ENCODE results near the gene TMEM86A.

Gene TMEM86A

DNA sequence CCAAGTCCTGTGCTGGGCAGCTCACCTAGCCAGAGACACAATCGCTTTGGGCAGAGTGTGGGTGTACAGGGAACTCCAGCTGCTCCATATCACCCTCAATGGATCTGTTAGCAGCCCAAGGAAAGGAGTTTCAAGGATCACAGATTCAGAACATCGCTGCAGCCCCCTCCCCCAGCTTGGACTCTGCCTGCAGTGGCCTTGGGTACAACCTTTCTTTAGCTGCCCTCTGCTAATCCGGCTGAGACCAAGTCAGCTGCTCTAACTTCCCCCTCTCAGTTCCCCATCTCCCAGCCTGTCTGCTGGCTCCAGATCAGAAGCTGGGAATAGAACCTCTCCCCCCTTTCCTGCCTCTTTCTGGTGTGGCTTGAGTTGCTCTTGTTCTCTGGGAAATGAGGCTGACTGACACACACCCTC is 1.3 kb downstream of the TMEM86A start:
- peaks cover 3 to 13% of the 10 kb centered on the region in 2 donors for H3K27me3 ChIP-seq (ENCODE audit: control insufficient read depth in 1 of 2, insufficient read depth in 2 of 2, low read length in 2 of 2)
- peak overlapping the region in 1 of 2 donors; percentile 30 for H3K9ac ChIP-seq (ENCODE audit: low read depth in 1 of 2, low read length in 2 of 2)
- H3K36me3 ChIP-seq (ENCODE audit: control insufficient read depth in 1 of 2, insufficient read depth in 2 of 2, low read length in 2 of 2) = no peaks in the 10 kb centered on the region
- peaks cover 14 to 20% of the 10 kb centered on the region in 2 donors for H3K4me1 ChIP-seq (ENCODE audit: control insufficient read depth in 1 of 2, insufficient read depth in 2 of 2, low read length in 2 of 2)
- H3K4me3 ChIP-seq (ENCODE audit: low read depth in 1 of 2, low read length in 2 of 2) = peak overlapping the region; percentile 63 to 73
- H3K9me3 ChIP-seq (ENCODE audit: control insufficient read depth in 1 of 2, low read length in 2 of 2) = no peaks in the 10 kb centered on the region
- no peak overlapping the region for H3K27ac ChIP-seq (ENCODE audit: low read depth, low read length)

DNA sequence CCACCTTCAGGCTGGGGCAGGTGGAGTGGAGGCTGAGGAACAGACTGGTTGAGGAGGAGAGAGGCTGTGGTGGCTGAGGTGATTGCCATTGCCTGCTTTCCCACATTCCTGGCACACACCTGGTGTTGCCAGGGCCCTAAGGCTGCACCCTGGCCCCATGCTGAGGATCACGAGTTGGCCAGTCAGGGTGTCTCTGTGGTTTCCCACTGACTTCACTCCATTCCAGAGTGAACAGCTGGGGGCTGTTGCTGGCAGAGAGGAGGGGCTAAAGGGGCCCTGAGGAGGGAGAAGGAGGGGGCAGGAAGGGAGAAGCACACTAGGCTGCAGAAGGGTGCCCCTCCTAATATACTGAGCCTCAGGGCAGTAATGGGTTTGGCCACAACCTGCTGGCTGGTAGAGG is 1.8 kb downstream of the TMEM86A start:
- peaks cover 3 to 13% of the 10 kb centered on the region in 2 donors for H3K27me3 ChIP-seq (ENCODE audit: control insufficient read depth in 1 of 2, insufficient read depth in 2 of 2, low read length in 2 of 2)
- H3K4me3 ChIP-seq (ENCODE audit: low read depth in 1 of 2, low read length in 2 of 2) = no peak overlapping the region
- no peak overlapping the region for H3K27ac ChIP-seq (ENCODE audit: low read depth, low read length)
- no peaks in the 10 kb centered on the region for H3K9me3 ChIP-seq (ENCODE audit: control insufficient read depth in 1 of 2, low read length in 2 of 2)
- H3K9ac ChIP-seq (ENCODE audit: low read depth in 1 of 2, low read length in 2 of 2) = no peak overlapping the region
- no peaks in the 10 kb centered on the region for H3K36me3 ChIP-seq (ENCODE audit: control insufficient read depth in 1 of 2, insufficient read depth in 2 of 2, low read length in 2 of 2)
- H3K4me1 ChIP-seq (ENCODE audit: control insufficient read depth in 1 of 2, insufficient read depth in 2 of 2, low read length in 2 of 2) = peaks cover 19 to 25% of the 10 kb centered on the region in 2 donors

DNA sequence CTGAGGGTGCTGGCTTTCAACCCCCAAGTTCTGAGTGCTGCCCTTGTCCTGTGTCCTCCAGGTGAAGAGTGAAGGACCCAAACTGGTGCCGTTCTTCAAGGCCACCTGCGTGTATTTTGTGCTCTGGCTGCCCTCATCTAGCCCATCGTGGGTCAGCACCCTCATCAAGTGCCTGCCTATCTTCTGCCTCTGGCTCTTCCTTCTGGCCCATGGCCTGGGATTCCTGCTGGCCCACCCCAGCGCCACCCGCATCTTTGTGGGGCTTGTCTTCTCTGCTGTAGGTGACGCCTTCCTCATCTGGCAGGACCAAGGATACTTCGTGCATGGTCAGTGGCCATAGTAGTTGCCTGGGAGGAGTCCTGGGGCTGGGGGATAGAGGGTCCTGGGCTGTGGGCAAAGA is 2.3 kb downstream of the TMEM86A start:
- Histone ChIP-seq H3K36me3 (ENCODE audit: control insufficient read depth in 1 of 2, insufficient read depth in 2 of 2, low read length in 2 of 2) (no peaks in the 10 kb centered on the region), H3K9me3 (ENCODE audit: control insufficient read depth in 1 of 2, low read length in 2 of 2) (no peaks in the 10 kb centered on the region), H3K27ac (ENCODE audit: low read depth, low read length) (no peak overlapping the region), H3K27me3 (ENCODE audit: control insufficient read depth in 1 of 2, insufficient read depth in 2 of 2, low read length in 2 of 2) (peaks cover 3 to 13% of the 10 kb centered on the region in 2 donors), H3K9ac (ENCODE audit: low read depth in 1 of 2, low read length in 2 of 2) (no peak overlapping the region), H3K4me1 (ENCODE audit: control insufficient read depth in 1 of 2, insufficient read depth in 2 of 2, low read length in 2 of 2) (peaks cover 24 to 30% of the 10 kb centered on the region in 2 donors), H3K4me3 (ENCODE audit: low read depth in 1 of 2, low read length in 2 of 2) (no peak overlapping the region)

DNA sequence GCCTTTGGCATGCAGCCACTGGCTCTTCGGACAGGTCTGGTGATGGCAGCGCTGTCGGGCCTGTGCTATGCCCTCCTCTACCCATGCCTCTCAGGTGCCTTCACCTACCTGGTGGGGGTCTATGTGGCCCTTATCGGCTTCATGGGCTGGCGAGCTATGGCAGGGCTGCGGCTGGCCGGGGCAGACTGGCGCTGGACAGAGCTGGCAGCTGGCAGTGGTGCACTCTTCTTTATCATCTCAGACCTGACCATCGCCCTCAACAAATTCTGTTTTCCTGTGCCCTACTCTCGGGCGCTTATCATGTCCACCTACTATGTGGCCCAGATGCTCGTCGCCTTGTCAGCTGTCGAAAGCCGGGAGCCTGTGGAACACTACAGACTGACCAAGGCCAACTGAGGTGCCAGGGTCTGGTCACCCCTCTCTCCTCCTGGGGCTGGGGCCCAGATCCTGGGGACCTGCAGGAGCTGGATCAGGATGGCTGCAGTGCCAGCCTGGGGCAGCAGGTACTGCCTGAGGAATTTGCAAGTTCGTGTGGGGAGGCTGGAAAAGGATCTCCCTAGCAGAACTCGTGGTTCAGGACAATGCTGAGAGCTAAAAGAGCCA is 3.1 kb downstream of the TMEM86A start:
- H3K4me3 ChIP-seq (ENCODE audit: low read depth in 1 of 2, low read length in 2 of 2) = no peak overlapping the region
- H3K27me3 ChIP-seq (ENCODE audit: control insufficient read depth in 1 of 2, insufficient read depth in 2 of 2, low read length in 2 of 2) = peaks cover 3 to 13% of the 10 kb centered on the region in 2 donors
- H3K9ac ChIP-seq (ENCODE audit: low read depth in 1 of 2, low read length in 2 of 2) = no peak overlapping the region
- H3K27ac ChIP-seq (ENCODE audit: low read depth, low read length) = no peak overlapping the region
- peaks cover 26 to 36% of the 10 kb centered on the region in 2 donors for H3K4me1 ChIP-seq (ENCODE audit: control insufficient read depth in 1 of 2, insufficient read depth in 2 of 2, low read length in 2 of 2)
- H3K9me3 ChIP-seq (ENCODE audit: control insufficient read depth in 1 of 2, low read length in 2 of 2) = no peaks in the 10 kb centered on the region
- no peaks in the 10 kb centered on the region for H3K36me3 ChIP-seq (ENCODE audit: control insufficient read depth in 1 of 2, insufficient read depth in 2 of 2, low read length in 2 of 2)

DNA sequence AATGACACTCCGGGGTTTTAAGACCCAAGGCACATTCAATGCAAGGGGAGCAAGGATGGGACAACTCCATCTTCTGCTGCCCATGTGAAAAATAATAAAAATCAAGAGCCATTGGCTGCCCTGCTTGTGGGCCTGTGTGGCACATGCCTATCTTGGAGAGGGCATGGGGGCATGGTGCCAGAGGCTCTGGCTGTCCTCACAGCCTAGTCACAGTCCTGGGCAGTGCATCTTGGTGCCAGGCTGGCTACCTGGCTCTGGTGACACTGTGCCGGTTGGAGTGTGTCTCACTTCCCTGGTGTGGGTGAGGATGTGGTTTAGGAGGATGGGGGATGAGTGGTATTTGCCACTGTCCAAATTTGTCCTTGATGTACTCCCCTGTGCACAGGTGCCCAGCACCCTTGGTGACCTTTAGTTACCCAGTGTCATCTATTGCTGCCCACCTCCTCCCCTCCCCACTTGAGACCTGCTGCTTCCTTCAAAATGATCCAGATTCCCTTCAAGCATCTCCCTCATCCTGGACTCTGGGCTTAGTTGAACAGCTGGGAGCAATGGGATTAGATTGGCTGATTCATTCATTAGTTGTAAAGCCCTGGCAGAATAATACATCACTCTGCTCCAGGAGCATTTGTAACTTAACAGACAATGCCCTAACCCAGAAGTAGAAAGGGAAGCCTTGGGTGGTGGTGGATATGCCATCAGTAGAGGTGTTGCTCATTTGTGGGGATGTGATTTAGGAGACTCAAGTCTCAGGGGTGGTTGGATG is 4.6 kb downstream of the TMEM86A start:
- H3K9ac ChIP-seq (ENCODE audit: low read depth in 1 of 2, low read length in 2 of 2) = no peak overlapping the region
- no peak overlapping the region for H3K4me3 ChIP-seq (ENCODE audit: low read depth in 1 of 2, low read length in 2 of 2)
- no peak overlapping the region for H3K27ac ChIP-seq (ENCODE audit: low read depth, low read length)
- H3K4me1 ChIP-seq (ENCODE audit: control insufficient read depth in 1 of 2, insufficient read depth in 2 of 2, low read length in 2 of 2) = peaks cover 26 to 35% of the 10 kb centered on the region in 2 donors
- H3K9me3 ChIP-seq (ENCODE audit: control insufficient read depth in 1 of 2, low read length in 2 of 2) = no peaks in the 10 kb centered on the region
- H3K27me3 ChIP-seq (ENCODE audit: control insufficient read depth in 1 of 2, insufficient read depth in 2 of 2, low read length in 2 of 2) = peaks cover 3 to 13% of the 10 kb centered on the region in 2 donors
- no peaks in the 10 kb centered on the region for H3K36me3 ChIP-seq (ENCODE audit: control insufficient read depth in 1 of 2, insufficient read depth in 2 of 2, low read length in 2 of 2)

DNA sequence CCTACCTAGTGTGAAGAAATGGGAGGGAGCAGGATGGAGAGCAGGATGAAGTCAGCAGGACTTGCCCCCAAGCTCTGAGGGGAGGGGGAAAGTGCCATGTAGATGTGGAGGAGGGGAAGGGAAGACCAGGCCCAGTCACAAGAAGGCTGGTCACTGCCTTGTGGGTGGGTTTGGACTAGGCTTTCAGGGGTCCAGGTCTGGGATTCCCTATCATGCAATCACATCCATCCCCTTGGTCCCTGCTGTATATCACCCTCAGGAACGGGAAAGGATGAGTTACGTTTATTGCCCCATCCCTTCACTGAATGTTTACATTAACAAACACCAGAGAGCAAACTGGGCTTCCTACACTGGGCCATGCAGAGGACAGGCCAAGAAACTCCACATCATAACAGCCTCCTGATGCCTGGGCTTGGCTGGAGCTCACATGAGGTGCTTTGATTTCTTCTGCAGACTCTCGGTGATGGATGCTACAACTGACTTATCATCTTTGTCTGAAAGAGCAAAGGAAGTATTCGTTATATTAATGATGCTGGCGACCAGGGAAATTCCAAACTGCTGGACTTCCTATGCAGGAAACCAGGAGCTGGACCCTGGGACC is 5.6 kb downstream of the TMEM86A start:
- Histone ChIP-seq H3K4me3 (ENCODE audit: low read depth in 1 of 2, low read length in 2 of 2) (no peak overlapping the region), H3K27me3 (ENCODE audit: control insufficient read depth in 1 of 2, insufficient read depth in 2 of 2, low read length in 2 of 2) (peaks cover 3 to 13% of the 10 kb centered on the region in 2 donors), H3K4me1 (ENCODE audit: control insufficient read depth in 1 of 2, insufficient read depth in 2 of 2, low read length in 2 of 2) (peaks cover 26 to 31% of the 10 kb centered on the region in 2 donors), H3K27ac (ENCODE audit: low read depth, low read length) (no peak overlapping the region), H3K9me3 (ENCODE audit: control insufficient read depth in 1 of 2, low read length in 2 of 2) (no peaks in the 10 kb centered on the region), H3K9ac (ENCODE audit: low read depth in 1 of 2, low read length in 2 of 2) (no peak overlapping the region), H3K36me3 (ENCODE audit: control insufficient read depth in 1 of 2, insufficient read depth in 2 of 2, low read length in 2 of 2) (no peaks in the 10 kb centered on the region)

DNA sequence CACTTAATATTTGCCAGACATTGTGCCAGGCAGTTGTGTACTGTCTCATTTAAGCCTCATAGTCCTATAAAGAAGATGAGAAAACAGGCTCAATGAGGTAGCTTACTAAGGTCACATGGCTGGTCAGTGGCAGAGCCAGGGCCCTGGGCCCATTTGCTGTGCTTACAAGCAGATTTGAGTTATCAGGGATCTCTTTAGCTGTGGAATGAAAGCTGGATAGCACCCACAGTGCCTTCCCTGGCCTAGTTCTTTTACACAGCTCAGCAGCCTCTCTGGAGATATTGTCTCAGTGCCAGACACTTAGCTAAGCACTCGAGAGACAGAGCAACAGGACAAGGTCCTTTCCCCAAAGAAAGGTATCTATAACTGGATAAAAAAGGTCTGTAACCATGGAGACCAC is 6.1 kb downstream of the TMEM86A start:
- Histone ChIP-seq H3K9ac (ENCODE audit: low read depth in 1 of 2, low read length in 2 of 2) (no peak overlapping the region), H3K4me1 (ENCODE audit: control insufficient read depth in 1 of 2, insufficient read depth in 2 of 2, low read length in 2 of 2) (peaks cover 21 to 26% of the 10 kb centered on the region in 2 donors), H3K27ac (ENCODE audit: low read depth, low read length) (no peak overlapping the region), H3K27me3 (ENCODE audit: control insufficient read depth in 1 of 2, insufficient read depth in 2 of 2, low read length in 2 of 2) (peaks cover 2 to 10% of the 10 kb centered on the region in 2 donors), H3K9me3 (ENCODE audit: control insufficient read depth in 1 of 2, low read length in 2 of 2) (no peaks in the 10 kb centered on the region), H3K36me3 (ENCODE audit: control insufficient read depth in 1 of 2, insufficient read depth in 2 of 2, low read length in 2 of 2) (no peaks in the 10 kb centered on the region), H3K4me3 (ENCODE audit: low read depth in 1 of 2, low read length in 2 of 2) (no peak overlapping the region)

DNA sequence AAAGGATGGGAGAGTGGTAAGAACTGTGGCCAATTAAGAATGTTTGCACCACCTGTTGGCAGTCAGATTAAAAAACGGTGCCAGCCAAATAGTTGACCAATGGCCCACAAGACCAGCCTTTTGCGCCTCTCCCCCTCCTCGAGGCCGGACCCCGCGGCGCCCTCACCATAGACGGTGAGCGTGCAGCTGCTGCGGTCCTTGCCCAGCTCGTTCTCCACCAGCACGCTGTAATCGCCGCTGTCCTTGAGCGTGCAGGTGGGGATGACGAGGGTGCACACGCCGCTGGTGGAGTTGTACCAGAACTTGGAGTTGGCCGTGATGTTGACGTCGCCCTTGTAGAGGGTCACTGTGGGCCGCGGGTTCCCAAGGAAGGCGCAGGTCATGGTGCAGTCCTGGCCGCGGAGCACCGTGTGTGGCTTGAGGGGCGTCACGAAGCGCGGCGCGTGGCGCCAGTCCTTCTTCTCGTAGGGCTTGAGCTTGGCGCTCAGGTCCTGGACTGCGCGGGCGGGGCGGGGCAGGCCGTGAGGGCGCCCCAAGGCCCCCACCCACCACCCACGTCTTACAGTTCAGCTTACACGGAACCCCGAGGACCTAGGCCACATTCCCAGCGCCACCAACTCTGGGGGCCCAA is 7.2 kb downstream of the TMEM86A start:
- H3K9ac ChIP-seq (ENCODE audit: low read depth in 1 of 2, low read length in 2 of 2) = peak overlapping the region; percentile 42 to 65
- no peaks in the 10 kb centered on the region for H3K27me3 ChIP-seq (ENCODE audit: control insufficient read depth in 1 of 2, insufficient read depth in 2 of 2, low read length in 2 of 2)
- peaks cover 16 to 25% of the 10 kb centered on the region in 2 donors for H3K4me1 ChIP-seq (ENCODE audit: control insufficient read depth in 1 of 2, insufficient read depth in 2 of 2, low read length in 2 of 2)
- H3K9me3 ChIP-seq (ENCODE audit: control insufficient read depth in 1 of 2, low read length in 2 of 2) = no peaks in the 10 kb centered on the region
- H3K27ac ChIP-seq (ENCODE audit: low read depth, low read length) = no peak overlapping the region
- no peaks in the 10 kb centered on the region for H3K36me3 ChIP-seq (ENCODE audit: control insufficient read depth in 1 of 2, insufficient read depth in 2 of 2, low read length in 2 of 2)
- H3K4me3 ChIP-seq (ENCODE audit: low read depth in 1 of 2, low read length in 2 of 2) = peak overlapping the region; percentile 73 to 75

DNA sequence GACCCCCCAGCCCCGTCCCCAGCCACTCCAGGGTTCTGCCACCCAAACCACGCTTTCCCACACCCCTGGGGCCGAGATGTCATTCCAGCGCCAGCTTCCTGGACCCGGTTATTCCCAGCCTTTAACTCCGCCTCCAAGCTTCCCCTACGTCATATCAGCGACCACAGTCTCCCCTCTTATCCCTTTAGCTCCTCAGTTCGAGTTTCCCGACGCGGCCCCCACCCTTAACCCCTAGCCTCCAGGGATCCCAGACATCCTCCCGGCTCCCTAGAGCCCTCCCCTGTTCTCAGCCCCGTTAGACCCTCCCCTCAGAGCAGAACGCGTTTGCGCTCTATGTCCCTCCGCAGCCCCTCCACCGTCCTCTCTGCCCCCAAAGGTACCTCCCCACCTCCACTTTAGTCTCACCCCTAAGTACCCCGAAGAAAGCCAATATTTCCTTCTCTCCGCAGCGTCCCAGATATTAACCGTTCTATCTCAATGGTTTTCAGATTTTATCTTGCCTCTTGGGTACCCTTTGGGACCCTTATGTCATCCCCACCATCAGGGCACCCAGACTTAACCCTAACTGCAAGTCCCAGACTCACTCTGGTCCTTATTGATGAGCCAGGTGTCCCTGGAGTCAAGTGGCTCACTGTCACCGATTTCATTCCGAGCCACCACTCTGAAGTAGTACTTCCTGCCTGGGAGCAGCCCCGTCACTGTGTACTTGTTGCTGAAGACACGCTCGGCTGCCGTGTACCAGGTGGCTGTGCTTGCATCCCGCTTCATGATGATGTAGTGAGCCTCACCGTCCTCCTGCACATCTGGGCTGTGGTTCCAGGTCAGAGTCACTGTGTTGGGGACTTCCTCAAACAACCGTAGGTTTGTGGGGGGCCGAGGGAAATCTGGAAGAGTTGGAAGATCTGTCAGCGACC is 8.0 kb downstream of the TMEM86A start:
- Histone ChIP-seq H3K27me3 (ENCODE audit: control insufficient read depth in 1 of 2, insufficient read depth in 2 of 2, low read length in 2 of 2) (no peaks in the 10 kb centered on the region), H3K9me3 (ENCODE audit: control insufficient read depth in 1 of 2, low read length in 2 of 2) (no peaks in the 10 kb centered on the region), H3K4me3 (ENCODE audit: low read depth in 1 of 2, low read length in 2 of 2) (peak overlapping the region; percentile 73 to 83), H3K36me3 (ENCODE audit: control insufficient read depth in 1 of 2, insufficient read depth in 2 of 2, low read length in 2 of 2) (no peaks in the 10 kb centered on the region), H3K4me1 (ENCODE audit: control insufficient read depth in 1 of 2, insufficient read depth in 2 of 2, low read length in 2 of 2) (peaks cover 16 to 22% of the 10 kb centered on the region in 2 donors), H3K9ac (ENCODE audit: low read depth in 1 of 2, low read length in 2 of 2) (peak overlapping the region; percentile 69 to 72), H3K27ac (ENCODE audit: low read depth, low read length) (no peak overlapping the region)

All from duodenal mucosa (tissue), 2 donors.